GM12801 (cell line): ENCODE measurements around the gene GPR180.

ENCODE experiments used
- TF ChIP-seq, protein P1 (sequence below): IDR thresholded peaks from one replicate; pipeline ENCODE4 v1.5.1; 2011; ENCODE audit warnings: control low read depth; ENCODE audit not compliant: insufficient read length; ENCODE audit errors: extremely low read depth

The GPR180 gene

DNA sequence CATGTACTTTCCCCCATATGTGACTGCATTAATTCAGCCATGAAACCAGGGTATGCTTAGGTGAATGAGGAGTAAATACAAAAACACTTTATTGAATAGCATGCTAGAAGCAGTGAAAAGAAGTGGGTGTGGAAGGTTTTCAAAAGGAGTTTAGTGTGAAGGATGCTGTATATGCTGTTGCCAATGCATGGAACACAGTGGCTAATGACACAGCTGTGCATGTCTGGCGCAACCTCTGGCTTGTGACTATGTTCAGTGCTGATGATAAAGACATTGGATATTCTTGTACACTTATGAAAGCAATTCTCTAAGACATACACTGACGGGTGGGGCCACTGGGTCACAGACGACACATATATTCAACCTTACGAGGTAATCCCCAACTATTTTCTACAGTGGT lies 55.5 kb downstream of the GPR180 start:
- TF ChIP-seq, protein P1, sequence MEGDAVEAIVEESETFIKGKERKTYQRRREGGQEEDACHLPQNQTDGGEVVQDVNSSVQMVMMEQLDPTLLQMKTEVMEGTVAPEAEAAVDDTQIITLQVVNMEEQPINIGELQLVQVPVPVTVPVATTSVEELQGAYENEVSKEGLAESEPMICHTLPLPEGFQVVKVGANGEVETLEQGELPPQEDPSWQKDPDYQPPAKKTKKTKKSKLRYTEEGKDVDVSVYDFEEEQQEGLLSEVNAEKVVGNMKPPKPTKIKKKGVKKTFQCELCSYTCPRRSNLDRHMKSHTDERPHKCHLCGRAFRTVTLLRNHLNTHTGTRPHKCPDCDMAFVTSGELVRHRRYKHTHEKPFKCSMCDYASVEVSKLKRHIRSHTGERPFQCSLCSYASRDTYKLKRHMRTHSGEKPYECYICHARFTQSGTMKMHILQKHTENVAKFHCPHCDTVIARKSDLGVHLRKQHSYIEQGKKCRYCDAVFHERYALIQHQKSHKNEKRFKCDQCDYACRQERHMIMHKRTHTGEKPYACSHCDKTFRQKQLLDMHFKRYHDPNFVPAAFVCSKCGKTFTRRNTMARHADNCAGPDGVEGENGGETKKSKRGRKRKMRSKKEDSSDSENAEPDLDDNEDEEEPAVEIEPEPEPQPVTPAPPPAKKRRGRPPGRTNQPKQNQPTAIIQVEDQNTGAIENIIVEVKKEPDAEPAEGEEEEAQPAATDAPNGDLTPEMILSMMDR: no peak

DNA sequence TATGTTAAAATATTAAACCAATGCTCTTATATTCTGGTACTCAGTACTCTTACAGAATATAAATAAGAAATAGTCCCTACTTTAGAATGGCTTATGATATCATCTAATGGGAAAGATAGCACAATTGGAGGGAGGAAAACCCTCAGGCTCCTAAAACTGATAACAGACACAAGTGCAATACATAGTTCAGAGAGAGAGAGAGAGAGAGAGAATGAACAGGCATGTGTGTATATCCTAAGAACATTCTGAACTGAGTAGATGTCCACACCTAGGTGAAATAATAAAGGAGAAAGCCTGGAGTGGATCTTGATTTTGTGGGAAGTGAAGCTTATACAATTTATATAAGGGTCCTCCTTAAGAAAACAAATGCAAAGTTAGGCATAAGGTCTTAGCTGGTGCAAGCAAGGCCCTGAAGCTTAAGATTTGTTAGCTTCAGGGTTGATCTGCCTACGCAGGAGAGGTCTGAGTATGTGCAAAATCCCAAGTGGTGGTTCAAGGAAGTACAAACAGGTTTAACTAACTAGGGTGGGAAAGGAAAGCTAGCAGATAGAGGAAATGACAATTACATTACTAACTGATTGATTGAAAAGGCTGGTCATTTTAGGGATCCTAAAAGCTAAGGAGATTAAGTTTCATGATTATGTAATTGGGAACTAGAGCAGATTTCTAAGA lies 57.4 kb downstream of the GPR180 start:
- TF ChIP-seq, protein P1: no peak

DNA sequence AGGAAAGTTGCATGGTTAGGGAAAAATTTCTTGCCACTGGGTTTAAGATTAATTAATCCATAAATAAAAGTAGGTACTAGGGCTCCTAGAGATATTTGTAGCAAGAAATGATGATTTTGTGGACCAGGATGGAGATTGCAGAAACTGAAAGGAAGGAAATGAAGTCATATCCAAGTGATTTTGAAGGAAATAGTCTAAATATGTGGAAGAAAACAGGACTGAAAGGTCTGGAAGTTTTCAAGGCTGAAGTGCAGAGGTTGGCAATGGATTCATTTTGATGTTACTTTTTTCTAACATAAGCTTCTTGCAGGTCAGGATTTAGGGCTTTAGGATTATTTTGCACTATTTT lies 57.9 kb downstream of the GPR180 start:
- TF ChIP-seq, protein P1: no peak

DNA sequence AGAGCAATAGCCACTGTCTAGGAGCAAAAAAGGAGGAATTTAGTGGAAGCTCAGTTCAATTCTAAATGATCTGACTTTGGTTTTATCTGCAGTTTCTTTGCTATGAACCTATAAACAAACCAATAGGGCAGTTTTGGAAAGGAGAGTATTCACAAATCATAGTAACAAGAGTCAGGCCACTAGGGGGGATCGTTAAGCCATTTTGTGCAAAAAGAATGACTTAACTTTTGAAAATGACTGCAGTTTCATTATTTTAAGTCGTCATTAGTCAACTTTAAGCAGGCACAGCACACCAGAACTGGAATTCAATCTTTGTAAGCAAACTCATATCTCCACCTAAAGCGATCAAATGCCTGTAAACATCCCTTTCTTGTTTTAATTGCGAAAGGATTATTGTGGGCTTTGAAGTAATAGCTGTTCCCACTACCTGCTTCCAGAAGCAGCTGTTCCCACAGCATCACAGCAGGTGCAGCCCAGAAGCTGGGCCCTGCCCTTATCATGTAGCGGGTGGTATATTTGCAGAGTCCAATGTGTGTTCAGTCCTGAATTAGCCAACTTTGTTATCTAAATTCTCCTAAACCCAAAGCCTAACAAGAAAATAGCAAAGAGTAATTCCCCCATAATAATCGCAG lies 59.2 kb downstream of the GPR180 start:
- TF ChIP-seq, protein P1: no peak

DNA sequence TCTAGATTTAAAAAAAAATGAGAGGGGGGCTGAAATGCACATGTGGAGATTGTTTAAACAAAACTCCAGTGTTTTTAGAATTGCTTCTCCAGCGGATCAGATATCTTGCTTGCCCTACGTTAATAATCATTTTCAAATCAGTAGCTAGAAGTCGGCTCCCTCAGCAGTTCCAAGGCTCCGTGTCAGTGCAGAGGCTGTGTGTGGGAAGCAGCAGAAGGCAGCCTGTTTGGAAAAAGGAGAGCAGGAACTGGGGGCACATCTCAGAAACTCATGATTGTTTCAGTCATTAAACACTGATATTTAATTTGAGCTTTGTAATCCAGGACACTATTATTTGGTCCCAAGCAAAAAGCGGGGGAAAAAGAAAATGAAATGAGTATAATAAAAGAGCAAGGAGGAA lies 59.7 kb downstream of the GPR180 start:
- TF ChIP-seq, protein P1: no peak

DNA sequence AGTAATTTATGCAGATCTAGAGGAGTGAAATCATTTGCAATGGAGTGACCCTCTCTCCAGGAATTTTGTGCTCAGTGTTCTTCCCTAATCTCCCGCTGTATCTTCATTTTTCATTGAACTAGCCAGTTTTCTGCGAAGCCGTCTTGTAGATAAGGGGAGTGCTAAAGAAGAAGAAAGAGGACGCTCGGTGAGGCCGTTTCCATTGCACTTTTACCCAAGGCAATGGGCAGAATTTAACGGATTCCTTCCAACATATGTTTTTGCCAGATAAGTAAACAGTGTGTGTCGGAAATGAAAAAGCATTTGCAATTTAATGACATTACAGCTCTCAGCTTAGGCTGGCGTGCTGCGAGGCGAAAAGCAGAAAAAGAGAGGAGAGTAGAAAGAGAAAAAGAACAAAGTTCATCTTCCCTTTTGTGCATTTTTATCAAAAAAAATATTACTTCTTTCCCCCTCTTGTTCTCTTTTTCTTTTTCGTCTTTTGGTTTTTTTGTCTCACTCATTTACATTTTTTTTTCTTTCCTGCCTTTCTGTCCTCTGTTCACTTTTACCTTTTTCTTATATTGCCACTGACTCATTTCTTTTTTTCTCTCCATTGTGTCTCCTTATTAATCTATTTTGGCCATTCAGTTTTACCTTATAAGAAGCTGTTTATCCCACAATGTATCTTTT lies 60.8 kb downstream of the GPR180 start:
- TF ChIP-seq, protein P1: no peak

DNA sequence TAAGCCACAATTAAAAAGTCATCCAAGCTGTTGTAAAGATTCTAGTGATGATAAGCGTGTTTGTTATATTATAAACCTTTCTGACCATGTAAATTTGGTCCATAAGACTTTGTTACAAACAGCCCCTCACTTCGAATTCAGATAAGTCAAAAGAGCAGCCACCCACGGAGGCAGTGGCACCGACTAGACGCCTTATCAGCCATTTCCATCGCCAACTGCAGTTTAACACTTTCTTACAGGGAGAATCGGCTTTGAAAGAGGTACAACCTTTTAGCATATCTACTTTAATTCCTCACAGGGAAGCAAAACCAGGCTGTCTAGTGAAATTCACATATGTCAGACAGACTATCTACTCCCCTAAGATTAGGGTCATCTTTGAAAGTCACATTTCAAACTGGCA lies 63.2 kb downstream of the GPR180 start:
- TF ChIP-seq, protein P1: no peak
